NCI-H1930 (cell line): ENCODE data around the gene COG6.

ENCODE experiments used
- DNase-seq, 2 experiments: peaks; one replicate each; lab custom pipeline; 2025; lab: John Stamatoyannopoulos, UW

COG6 gene

GRCh38 chr13:39770221-39771090 is 115.0 kb downstream of the COG6 start:
- DNase-seq: no peak

GRCh38 chr13:39773833-39774232 is 118.4 kb downstream of the COG6 start:
- no peak for DNase-seq

- DNase-seq: no peak
These were observed 121.0 kb downstream of the COG6 start for GRCh38 chr13:39776439-39776838.

- no peak for DNase-seq
These were observed 121.6 kb downstream of the COG6 start for GRCh38 chr13:39777021-39777420.

DNA sequence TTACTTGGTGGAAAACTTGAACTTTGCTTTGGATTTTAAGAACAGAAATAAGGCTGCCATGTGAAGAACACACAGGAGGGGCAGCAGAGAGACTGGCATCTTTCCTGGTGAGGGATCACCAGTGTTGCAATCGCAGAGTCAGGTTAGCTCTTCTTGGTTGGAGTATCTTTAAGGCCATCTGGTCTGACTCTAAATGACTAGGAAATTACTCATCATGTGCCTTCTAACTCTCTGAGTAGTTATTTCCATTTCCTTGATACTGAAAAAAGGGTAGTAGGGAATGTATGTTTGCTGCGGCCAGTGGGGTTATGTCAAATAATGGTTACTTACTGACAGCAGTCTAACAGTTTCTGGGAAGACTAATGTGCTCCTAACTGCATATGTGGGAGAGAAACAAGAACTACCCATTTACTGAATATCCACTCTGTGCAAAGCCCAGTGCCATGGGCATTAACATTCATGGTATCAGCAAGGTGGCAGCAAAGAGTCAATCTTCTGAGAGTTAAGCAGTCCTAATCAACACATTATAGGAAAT is 122.1 kb downstream of the COG6 start:
- DNase-seq: no peak

DNA sequence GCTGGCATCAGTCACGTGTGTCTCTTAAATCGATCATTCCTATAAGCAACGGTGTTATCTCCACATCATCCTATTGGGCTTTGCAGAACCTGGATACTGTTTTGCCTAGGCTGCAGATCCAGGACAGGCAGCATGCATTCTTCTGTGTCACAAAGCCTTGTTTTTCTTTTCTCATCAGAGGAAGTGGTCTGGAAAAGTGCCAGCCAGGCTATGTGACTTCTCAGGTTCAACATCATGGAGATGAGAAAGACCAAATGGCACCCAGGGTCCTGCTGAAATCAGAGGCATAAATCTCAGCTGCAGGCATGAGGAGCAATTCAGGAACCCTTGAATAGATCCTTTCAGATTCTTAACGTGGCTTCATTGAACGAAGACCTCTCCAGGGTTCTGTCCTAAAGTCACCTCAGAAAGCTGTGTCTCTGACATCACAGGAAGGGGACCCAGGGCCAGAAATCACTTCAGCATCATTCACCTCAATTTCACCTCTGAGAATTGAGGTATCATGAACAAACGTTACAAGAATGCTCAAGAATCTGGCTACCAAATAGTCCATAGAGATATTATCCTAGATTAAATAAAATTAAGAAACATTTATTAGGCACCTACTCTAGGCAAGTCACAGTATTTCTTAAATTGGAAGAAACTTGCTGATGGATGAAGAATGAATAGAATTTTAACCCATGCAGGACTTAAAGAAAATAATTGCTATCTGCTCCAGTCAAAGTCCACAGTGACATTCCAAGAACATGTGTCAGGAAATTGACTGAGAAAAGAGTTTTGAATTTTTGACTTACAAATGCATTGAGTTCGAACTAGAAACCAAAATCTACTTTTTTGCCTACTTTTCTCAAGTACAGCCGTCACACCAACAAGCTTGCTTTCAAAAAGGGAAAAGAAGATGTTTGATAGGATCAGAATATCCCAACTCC is 124.1 kb downstream of the COG6 start:
- no peak for DNase-seq

DNA sequence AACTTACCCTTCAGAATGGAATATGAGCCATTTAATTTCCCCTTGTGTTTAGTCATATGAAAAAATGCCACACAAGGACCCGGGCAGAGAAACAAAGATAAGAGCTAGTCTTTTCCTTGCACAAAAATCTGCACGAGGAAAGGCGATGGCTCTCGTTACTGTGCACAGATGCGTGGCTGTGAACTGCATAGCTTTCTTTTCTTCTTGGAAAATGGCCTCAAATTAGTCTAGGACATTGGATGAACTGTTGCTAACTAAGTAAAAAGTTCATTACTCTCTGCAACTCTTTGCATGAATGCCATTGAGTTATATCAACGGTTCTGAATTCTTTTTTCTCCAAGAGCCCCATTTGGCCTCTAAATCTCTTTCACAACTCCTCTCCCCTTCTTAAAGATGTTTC is 125.2 kb downstream of the COG6 start:
- DNase-seq: no peak

DNA sequence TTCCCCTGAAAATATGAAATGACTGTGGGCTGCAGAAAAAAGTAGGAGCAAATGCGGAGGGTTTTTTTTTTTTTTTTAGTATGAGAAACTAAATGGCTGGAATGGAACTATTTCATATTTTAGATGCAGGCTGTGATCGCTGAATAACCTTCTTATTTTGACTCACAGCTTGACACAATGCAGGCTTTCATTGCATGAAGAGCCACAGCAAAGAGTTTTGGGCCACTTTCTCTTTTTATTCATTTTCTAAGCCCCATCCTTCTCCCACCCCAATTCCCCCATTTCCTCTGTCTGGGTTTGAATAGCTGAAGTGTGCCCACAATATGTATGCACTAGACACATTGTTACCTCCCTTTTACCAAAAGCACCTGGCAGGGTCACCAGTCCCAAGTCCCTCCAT is 125.9 kb downstream of the COG6 start:
- no peak for DNase-seq

DNA sequence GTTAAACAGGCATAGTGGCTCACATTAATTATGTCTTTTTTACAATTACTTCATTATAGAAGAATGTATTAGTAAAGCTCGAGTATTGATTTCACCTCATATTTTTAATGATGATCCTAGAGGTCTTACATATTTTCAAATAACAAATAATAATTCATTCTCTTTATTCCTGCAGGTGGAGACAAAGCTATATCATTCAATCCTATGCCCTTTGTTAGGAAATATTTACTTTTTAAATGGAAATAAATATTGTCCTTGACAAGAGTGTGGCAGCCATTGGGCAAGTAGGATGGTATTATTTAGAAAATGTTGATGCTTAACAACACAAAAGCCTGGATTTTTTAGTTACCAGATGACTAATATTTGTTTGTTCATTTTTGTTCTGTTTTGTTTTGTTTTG is 127.6 kb downstream of the COG6 start:
- DNase-seq: no peak

GRCh38 chr13:39784347-39784746 is 128.9 kb downstream of the COG6 start:
- DNase-seq: no peak

DNA sequence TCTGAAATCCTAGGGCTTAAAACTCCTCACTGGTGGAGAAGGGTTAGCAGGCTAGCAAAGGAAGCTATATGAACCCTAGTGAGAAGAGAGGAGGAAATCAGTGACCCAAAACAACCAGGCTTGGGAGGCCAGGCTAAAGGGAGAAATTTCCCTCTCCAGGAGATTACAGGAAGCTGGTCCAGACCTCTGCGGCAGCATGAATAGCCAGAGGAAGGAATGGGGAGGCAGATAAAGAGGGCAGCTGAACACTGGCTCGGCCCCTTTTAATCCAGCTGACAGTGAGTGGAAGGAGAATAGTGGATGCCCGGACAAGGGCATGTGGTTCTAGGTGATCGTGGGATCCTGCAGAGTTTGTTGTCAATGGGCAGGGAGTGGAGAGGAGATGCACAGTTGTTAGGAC is 130.6 kb downstream of the COG6 start:
- no peak for DNase-seq

DNA sequence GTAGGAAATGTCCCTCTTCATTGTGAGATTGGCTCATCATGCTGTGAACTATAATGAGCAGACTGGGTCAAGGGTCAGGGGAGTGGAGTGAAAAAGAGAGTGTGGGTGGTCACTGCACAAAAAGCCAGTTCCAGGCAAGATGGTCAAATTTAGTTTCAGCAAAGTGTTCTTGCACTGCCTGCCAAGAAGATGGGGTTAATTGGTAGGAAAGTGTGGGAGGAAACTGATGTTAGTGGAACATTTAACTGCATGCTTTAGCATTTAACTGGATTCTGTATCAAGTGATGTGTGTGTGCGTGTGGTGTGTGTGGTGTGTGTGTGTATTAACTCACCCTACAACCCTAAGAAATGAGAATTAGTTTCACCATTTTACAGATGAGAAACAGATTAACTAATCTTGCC is 131.6 kb downstream of the COG6 start:
- DNase-seq: no peak

DNA sequence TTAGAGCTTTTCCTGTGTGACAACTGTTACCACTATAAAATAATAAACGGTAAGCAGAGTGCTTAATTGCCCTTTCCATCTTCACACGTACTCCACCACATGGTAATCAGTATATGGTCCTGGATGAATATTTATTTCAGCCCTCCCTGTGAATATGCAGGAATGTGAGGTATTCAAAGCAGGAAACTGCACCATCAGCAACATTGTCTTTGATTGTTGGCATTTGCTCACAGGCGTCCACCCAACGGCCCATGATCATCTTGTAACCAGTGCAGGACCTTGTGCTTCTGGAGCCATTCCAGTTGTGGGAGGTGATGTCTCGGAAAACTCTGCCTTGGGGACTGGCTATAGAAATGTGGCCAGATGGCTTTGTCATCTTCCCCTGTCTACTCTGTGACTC is 132.6 kb downstream of the COG6 start:
- DNase-seq: no peak

- no peak for DNase-seq
These were observed 134.0 kb downstream of the COG6 start for GRCh38 chr13:39789451-39789850.
